A673 (cell line): ENCODE data around the gene CAPN11. TPM values are rescaled to one million over a fixed set of nuclear protein-coding genes. Genes with fewer than 3 reads are reported as not detected.

ENCODE experiments used
- BruUV-seq: library from RNA; stranded (reverse); fragments of 400-500 nt; replicated peaks from 2 replicates; lab custom pipeline; 2021; lab: Mats Ljungman, UMichigan
- CTCF ChIA-PET: fragments of 300-600 bp; sonication (Branson Sonifier 250); formaldehyde crosslinking; loops from one replicate; lab custom pipeline; 2022; ENCODE audit warnings: antibody characterized with exemption; lab: Charles Lee
- POLR2A ChIA-PET: fragments of 300-600 bp; sonication (Branson Sonifier 250); formaldehyde crosslinking; loops from one replicate; lab custom pipeline; 2022; ENCODE audit warnings: antibody characterized with exemption; ENCODE audit not compliant: low non-redundant PET; lab: Charles Lee
- DNase-seq: peaks from one replicate; pipeline ENCODE4 v3.0.0-alpha.2; 2015; ENCODE audit warnings: low spot score
- H3K27ac ChIP-seq: fragments of 200-600 bp; sonication (generic); 2 replicates; pipeline ENCODE4 v1.5.1; 2016; ENCODE audit warnings: mixed run types, low read depth, mild to moderate bottlenecking, mixed read lengths, antibody characterized with exemption, low read length; ENCODE audit not compliant: poor library complexity, severe bottlenecking
- H3K27me3 ChIP-seq: fragments of 200-600 bp; sonication (generic); replicated peaks from 2 replicates; pipeline ENCODE4 v1.6.1; 2017; ENCODE audit warnings: mixed run types, low read depth, mild to moderate bottlenecking, mixed read lengths, antibody characterized with exemption, low read length; ENCODE audit not compliant: insufficient read depth, poor library complexity
- H3K36me3 ChIP-seq: fragments of 200-600 bp; sonication (generic); 2 replicates; pipeline ENCODE4 v1.6.1; 2016; ENCODE audit warnings: mixed run types, mild to moderate bottlenecking, mixed read lengths, antibody characterized with exemption, low read length; ENCODE audit not compliant: insufficient read depth, poor library complexity, severe bottlenecking
- H3K4me1 ChIP-seq: fragments of 200-600 bp; sonication (generic); 2 replicates; pipeline ENCODE4 v1.6.1; 2017; ENCODE audit warnings: mixed run types, mild to moderate bottlenecking, mixed read lengths, antibody characterized with exemption, low read length; ENCODE audit not compliant: insufficient read depth, poor library complexity, severe bottlenecking
- H3K4me3 ChIP-seq: fragments of 200-600 bp; sonication (generic); 2 replicates; pipeline ENCODE4 v1.5.1; 2016; ENCODE audit warnings: low read depth, mixed run types, mild to moderate bottlenecking, mixed read lengths, low read length; ENCODE audit not compliant: poor library complexity, severe bottlenecking
- H3K9me3 ChIP-seq: fragments of 200-600 bp; sonication (generic); 2 replicates; pipeline ENCODE4 v1.6.1; 2016; ENCODE audit warnings: mixed run types, low read depth, mild to moderate bottlenecking, mixed read lengths, antibody characterized with exemption, low read length; ENCODE audit not compliant: poor library complexity, severe bottlenecking
- EZH2 ChIP-seq: fragments of 200-600 bp; sonication (generic); IDR thresholded peaks from 2 replicates; pipeline ENCODE4 v1.6.1; 2017; ENCODE audit warnings: borderline replicate concordance, low read depth, mild to moderate bottlenecking, mixed read lengths, antibody characterized with exemption, low read length; ENCODE audit not compliant: poor library complexity, severe bottlenecking
- intact Hi-C: fragments of 100-400 bp; cut with micrococcal nuclease; formaldehyde crosslinking; loops from one replicate; pipeline ENCODE4 v1.10.0; 2022; ENCODE audit not compliant: unreplicated experiment
- total RNA-seq: library from RNA; stranded (reverse); gene quantifications from 2 replicates; pipeline ENCODE4 v1.2.3, GENCODE V29; 2021
- TF ChIP-seq, protein P1 (sequence below): fragments of 300-800, 200-600 bp; sonication (generic); conservative IDR thresholded peaks from 2 replicates; pipeline ENCODE4 v1.5.1; 2017; ENCODE audit warnings: low read depth, mild to moderate bottlenecking, antibody characterized with exemption, low read length, moderate library complexity, mixed read lengths

CAPN11 gene
- total RNA-seq, 1 experiment from 2014 or later = not detected

GRCh38 chr6:44145839-44146238 lies 12.8 kb upstream of the CAPN11 start:
- CTCF ChIA-PET = no interaction called here
- TF ChIP-seq EZH2 = no peak
- TF ChIP-seq, protein P1, sequence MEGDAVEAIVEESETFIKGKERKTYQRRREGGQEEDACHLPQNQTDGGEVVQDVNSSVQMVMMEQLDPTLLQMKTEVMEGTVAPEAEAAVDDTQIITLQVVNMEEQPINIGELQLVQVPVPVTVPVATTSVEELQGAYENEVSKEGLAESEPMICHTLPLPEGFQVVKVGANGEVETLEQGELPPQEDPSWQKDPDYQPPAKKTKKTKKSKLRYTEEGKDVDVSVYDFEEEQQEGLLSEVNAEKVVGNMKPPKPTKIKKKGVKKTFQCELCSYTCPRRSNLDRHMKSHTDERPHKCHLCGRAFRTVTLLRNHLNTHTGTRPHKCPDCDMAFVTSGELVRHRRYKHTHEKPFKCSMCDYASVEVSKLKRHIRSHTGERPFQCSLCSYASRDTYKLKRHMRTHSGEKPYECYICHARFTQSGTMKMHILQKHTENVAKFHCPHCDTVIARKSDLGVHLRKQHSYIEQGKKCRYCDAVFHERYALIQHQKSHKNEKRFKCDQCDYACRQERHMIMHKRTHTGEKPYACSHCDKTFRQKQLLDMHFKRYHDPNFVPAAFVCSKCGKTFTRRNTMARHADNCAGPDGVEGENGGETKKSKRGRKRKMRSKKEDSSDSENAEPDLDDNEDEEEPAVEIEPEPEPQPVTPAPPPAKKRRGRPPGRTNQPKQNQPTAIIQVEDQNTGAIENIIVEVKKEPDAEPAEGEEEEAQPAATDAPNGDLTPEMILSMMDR = no peak
- peaks cover 2% of the 10 kb centered on the region for H3K36me3 ChIP-seq

GRCh38 chr6:44146685-44147084 lies 11.9 kb upstream of the CAPN11 start:
- CTCF ChIA-PET = no interaction called here
- intact Hi-C loops = no loop called here

More at GRCh38 chr6:44145839-44146238, 12.8 kb upstream of the CAPN11 start:
- no peaks in the 10 kb centered on the region for H3K27me3 ChIP-seq
- POLR2A ChIA-PET = no interaction called here
- no peak overlapping the region for H3K4me3 ChIP-seq
- no peak for DNase-seq
- no peaks in the 10 kb centered on the region for H3K9me3 ChIP-seq
- no TSS peak for BruUV-seq
- H3K4me1 ChIP-seq = no peaks in the 10 kb centered on the region
- intact Hi-C loops = no loop called here
- no peak overlapping the region for H3K27ac ChIP-seq

GRCh38 chr6:44147256-44147655 lies 11.4 kb upstream of the CAPN11 start:
- intact Hi-C loops = no loop called here
- no peaks in the 10 kb centered on the region for H3K4me1 ChIP-seq
- no peak for DNase-seq
- ChIA-PET POLR2A (no interaction called here), CTCF (no interaction called here)
- H3K9me3 ChIP-seq = no peaks in the 10 kb centered on the region
- no TSS peak for BruUV-seq
- no peak overlapping the region for H3K4me3 ChIP-seq
- H3K27ac ChIP-seq = no peak overlapping the region
- H3K36me3 ChIP-seq = no peaks in the 10 kb centered on the region
- TF ChIP-seq, protein P1 = no peak
- no peak for TF ChIP-seq EZH2
- no peaks in the 10 kb centered on the region for H3K27me3 ChIP-seq

More at GRCh38 chr6:44146685-44147084, 11.9 kb upstream of the CAPN11 start:
- no peaks in the 10 kb centered on the region for H3K9me3 ChIP-seq
- H3K36me3 ChIP-seq = no peaks in the 10 kb centered on the region
- no peak overlapping the region for H3K4me3 ChIP-seq
- POLR2A ChIA-PET = no interaction called here
- DNase-seq = no peak
- TF ChIP-seq EZH2 = no peak
- TF ChIP-seq, protein P1 = no peak
- BruUV-seq = no TSS peak
- H3K27ac ChIP-seq = no peak overlapping the region
- H3K4me1 ChIP-seq = no peaks in the 10 kb centered on the region
- no peaks in the 10 kb centered on the region for H3K27me3 ChIP-seq
